ENCODE data around the gene HYOU1.
A peak's percentile ranks its signal among the peaks of the same experiment; 100 is the strongest.
"Not testable (repeated sequence)": the region's sequence is repeated elsewhere in the genome, so short reads cannot be mapped to it uniquely, and the experiment has no call there.

The HYOU1 gene

DNA sequence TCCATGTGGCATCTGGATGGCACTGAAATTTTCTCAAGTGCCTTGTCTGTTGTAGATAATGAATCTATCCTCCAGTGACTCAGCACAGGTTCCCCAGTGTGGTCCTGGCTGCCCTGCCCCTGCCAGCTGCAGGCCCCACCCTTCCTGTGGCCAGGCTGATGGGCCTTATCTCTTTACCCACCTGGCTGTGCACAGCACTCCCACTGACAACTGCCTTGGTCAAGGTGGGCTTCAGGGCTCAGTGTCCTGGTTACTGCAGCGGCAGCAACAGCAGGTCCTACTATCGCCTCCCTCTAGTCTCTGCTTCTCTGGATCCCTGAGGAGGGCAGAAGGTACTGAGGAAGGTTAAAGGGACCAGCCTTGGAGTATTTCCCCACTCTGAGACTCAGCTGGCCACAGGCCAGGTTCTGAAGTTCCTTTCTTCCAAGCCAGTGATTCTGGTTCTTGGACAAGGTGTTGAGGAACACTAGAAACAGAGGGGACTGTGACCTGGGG is 30.8 kb upstream of the HYOU1 start:
- no peak for DNase-seq (ENCODE audit: low read depth in 2 of 3, low spot score in 1 of 3)

DNA sequence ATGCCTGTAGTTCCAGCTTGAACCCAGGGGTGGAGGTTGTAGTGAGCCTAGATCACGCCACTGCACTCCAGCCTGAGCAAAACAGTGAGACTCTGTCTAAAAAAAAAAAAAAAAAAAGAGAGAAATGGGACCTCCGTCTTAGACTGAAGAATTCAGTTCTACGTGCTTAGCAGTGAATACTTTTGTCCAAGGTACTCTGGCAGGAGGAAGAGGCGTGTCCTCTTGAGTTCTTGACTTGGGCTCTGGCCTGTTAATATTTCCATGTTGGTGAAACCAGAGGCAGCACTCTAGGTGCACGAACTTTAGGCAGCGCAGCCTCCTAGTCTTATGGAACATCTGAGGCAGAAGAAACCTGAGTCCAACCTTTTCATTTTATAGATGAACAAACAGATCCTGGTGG is 30.1 kb upstream of the HYOU1 start:
- no peak for DNase-seq (ENCODE audit: low read depth in 2 of 3, low spot score in 1 of 3)

DNA sequence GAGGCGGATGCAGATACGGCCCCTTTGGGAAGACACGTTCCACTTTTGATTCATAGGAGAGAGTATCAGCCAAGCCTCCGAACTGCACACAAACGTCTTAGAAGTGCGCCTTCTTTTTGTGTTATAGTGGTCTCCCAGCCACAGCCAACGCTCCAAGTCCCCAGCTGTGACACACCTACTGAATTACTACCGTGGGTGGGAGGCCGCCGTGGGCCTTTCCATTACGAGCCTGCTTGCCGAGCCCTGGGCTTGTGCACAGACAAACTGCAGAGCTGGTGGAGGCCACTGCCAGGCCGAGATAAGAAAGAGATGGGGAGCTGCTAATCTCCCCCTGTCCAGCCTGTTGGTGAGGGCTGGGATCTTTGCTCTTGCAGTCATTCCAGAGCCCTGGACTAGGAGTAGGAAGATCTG is 28.4 kb upstream of the HYOU1 start:
- no peak for DNase-seq (ENCODE audit: low read depth in 2 of 3, low spot score in 1 of 3)

GRCh38 chr11:119084663-119085436 is 27.8 kb upstream of the HYOU1 start, which contains the start of gene HMBS:
Gene HMBS, plus strand, starts transcription at chr11:119084881. Its CDS starts 153 bp downstream, at chr11:119085034.
- DNase-seq (ENCODE audit: low read depth in 2 of 3, low spot score in 1 of 3): peak; percentile 88 to 89 (median 88)

DNA sequence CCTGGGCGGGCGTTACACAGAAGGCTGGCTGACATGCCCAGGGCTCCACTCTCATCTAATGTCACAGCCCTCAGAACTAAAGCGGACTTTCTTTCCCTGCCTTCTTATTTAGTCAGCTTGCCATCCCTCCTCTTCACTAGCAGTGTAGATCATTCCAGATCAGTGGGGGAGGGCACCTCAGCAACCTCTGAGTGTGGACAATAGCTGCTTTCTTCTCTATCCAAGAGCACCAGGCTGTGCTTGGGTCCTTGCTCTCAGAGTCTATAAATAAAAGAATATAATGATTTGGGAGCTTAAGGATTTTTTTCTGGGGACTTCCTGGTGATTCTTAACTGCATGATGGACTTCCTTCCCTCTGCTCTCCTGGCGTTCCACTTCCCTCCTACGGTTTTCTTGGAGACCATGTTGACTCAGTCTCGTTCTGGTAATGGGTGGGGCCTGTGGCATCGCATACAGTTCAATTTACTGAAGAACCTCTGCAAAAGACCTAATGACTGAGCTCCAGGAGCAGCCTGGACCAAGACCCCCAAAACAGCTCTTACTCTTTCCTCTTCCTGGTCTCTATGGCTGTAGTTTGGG is 24.8 kb upstream of the HYOU1 start:
- DNase-seq (ENCODE audit: low read depth in 2 of 3, low spot score in 1 of 3): no peak

GRCh38 chr11:119078675-119079420 is 21.8 kb upstream of the HYOU1 start:
- no peak for DNase-seq (ENCODE audit: low read depth in 2 of 3, low spot score in 1 of 3)

DNA sequence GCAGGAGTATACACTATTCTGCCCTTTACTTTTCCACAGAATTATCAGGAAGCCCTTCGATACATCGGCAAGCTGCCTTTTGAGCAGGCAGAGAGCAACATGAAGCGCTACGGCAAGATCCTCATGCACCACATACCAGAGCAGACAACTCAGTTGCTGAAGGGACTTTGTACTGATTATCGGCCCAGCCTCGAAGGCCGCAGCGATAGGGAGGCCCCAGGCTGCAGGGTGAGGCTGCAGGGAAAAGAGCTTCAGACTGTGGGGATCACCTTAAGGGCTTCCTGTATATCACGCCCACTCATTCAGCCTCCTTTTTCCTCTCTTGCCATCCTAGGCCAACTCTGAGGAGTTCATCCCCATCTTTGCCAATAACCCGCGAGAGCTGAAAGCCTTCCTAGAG is 20.8 kb upstream of the HYOU1 start:
- DNase-seq (ENCODE audit: low read depth in 2 of 3, low spot score in 1 of 3): no peak

DNA sequence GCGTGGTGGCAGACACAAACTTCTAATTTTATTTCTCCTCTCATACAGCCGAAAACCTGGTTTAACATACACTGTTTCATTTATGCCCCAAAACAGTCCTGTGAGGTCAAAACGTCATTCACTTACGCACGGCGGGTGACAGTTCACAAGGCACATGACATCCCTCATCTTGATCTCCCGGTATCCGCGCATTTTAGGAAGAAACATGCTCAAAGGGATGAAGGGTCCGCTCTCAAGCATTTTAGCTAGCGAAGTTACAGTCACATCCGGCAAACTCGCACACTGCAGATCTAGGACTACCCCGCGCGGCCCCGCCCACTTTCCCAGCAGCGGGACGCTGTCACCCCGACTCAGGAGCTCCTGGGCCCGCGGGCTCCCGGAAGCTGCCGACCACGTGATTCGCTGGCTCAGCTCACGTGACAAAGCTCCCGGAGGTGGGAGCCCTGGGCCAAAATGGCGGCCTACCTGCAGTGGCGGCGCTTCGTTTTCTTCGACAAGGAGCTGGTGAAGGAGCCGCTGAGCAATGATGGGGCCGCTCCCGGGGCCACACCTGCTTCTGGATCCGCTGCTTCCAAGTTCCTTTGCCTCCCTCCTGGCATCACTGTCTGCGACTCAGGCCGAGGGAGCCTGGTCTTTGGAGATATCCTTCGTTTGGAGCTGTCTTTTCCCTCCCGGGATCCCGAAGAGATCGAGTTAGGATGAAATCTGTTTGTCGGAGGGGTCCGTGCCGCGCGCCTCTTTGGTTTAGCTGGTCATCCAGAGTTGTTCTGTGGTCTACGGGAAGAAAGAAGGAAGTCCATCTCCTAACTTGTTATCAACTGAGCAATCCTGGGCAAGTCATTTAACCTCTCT is 10.6 kb upstream of the HYOU1 start, which contains the start of gene VPS11:
Gene VPS11, plus strand, starts transcription at position 448 of the 852 bp plus-strand sequence. Its CDS starts 6 bp downstream, at position 454.
- peak; percentile 95 to 98 (median 96) for DNase-seq (ENCODE audit: low read depth in 2 of 3, low spot score in 1 of 3)

DNA sequence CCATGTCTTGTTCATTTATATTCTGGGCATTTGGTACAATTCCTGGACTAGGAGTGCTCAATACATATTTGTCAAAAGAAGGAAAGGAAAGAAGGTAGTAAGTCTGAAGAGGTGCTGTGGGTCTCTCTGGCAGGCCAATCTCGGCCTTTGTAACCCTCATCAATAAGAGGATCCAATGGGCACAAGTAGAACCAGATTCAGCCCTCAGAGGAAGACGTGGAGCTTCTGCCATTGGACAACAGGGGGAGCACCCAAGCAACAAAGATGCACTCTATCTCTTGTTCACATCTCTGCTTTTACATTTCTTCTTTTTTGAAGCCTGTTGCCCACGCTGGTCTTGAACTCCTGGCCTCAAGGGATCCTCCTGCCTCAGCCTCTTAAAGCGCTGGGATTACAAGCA is 8.4 kb upstream of the HYOU1 start:
- DNase-seq (ENCODE audit: low read depth in 2 of 3, low spot score in 1 of 3): peak in 2 of 3 donors; percentile 21 to 37

DNA sequence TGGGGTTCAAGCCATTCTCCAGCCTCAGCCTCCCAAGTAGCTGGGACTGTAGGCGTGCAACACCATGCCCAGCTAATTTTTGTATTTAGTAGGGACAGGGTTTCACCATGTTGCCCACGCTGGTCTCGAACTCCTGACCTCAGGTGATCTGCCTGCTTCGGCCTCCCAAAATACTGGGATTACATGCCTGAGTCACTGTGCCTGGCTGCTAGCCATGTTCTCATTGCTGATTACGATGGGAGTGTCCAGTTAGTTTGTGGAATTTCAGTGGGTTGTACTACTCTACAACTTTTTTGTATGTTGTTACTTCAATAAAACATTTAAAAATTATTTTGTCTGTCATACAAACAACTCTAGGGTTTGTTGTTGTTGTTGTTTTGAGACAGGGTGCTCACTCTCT is 5.8 kb upstream of the HYOU1 start:
- DNase-seq (ENCODE audit: low read depth in 2 of 3, low spot score in 1 of 3): no peak

DNA sequence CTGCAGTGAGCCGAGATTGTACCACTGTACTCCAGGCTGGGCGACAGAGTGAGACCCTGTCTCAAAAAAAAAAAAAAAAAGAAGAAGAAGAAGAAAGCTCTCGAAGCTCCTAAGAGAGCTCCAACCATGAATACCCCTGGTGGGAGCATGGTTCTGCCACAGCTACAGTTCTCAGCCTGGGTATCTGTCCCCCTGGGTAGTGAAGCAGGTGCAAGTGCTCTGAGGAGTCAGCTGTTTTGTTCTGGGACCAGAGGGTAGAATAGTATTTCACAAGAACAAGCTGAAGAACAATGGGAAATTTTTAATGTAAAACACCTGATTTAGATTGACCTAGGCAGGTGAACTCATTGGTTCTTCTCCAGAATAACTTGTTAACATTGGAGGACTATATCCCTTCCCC is 4.3 kb upstream of the HYOU1 start:
- no peak for DNase-seq (ENCODE audit: low read depth in 2 of 3, low spot score in 1 of 3)

DNA sequence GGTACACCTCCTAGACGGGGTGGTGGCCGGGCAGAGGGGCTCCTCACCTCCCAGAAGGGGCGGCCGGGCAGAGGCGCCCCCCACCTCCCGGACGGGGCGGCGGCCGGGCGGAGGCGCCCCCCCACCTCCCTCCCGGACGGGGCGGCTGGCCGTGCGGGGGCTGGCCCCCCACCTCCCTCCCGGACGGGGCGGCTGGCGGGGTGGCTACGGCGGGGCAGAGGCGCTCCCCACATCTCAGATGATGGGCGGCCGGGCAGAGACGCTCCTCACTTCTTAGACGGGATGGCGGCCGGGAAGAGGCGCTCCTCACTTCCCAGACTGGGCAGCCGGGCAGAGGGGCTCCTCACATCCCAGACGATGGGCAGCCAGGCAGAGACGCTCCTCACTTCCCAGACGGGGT is 2.1 kb upstream of the HYOU1 start:
- not testable (repeated sequence) for DNase-seq (ENCODE audit: low read depth in 2 of 3, low spot score in 1 of 3)

GRCh38 chr11:119056421-119056999 is 495 bp downstream of the HYOU1 start:
- no peak for DNase-seq (ENCODE audit: low read depth in 2 of 3, low spot score in 1 of 3)

DNA sequence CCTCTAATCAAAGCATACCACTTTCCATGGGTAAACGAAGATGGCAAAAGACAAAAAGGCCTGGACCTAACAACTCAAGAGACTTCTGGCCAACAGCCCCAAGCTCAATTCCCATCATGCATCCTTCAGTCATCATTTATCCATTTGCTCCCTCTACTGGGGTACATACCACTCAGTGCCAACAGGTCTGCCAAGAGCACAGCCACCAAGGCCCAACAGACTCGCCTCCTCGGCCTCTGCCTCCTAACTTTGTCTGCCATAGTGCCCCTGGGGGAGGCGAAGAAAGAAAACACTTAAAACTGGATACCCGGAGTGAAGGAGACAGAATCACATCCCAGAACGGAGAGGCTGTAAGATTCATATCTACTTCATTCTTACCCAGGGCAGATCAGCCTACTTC is 1.1 kb downstream of the HYOU1 start:
- no peak for DNase-seq (ENCODE audit: low read depth in 2 of 3, low spot score in 1 of 3)

DNA sequence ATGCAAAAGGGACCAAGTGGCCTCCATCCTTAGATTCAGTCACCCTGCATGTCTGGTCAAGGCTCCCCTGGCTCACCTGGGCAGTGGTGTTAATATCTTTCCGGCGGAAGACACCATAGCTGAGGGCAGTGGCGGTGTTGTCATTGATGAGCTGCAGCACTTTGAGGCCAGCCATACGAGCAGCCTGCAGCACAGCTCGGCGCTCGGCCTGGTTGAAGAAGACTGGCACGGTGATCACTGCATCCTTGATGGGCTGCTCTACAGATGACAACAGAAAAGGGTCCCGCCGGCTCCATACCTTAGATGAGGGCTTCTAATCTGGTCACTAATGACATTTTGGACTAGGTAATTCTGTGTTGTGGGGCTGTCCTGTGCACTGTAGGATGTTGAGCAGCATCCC is 2.6 kb downstream of the HYOU1 start:
- no peak for DNase-seq (ENCODE audit: low read depth in 2 of 3, low spot score in 1 of 3)

GRCh38 chr11:119052163-119052814 is 4.7 kb downstream of the HYOU1 start:
- DNase-seq (ENCODE audit: low read depth in 2 of 3, low spot score in 1 of 3): no peak

- DNase-seq (ENCODE audit: low read depth in 2 of 3, low spot score in 1 of 3): no peak
Observed at GRCh38 chr11:119051440-119052162, 5.4 kb downstream of the HYOU1 start.

- no peak for DNase-seq (ENCODE audit: low read depth in 2 of 3, low spot score in 1 of 3)
Observed at GRCh38 chr11:119049081-119049480, 7.9 kb downstream of the HYOU1 start.

DNA sequence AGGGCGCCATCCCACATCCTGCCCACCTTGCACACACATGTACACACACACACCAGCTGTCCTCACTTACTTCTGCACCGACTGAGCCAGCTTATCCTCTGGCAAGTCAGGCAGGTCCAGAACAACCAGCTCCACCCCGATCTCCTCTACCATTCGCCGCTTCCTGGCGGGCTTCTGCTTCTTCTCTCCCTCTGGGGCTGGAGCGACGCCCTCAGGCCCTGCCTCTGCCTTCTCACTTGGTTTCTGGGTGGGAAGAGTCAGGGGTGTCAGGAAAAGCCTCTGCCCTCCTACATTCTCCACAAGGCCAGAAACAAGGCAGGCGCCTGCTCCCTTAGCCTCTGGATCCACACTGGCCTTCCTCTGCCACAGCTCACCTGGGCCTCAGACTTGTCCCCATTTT is 8.4 kb downstream of the HYOU1 start:
- DNase-seq (ENCODE audit: low read depth in 2 of 3, low spot score in 1 of 3): no peak
